Measurements from ENCODE around the gene TRIM65.

TRIM65 gene

DNA sequence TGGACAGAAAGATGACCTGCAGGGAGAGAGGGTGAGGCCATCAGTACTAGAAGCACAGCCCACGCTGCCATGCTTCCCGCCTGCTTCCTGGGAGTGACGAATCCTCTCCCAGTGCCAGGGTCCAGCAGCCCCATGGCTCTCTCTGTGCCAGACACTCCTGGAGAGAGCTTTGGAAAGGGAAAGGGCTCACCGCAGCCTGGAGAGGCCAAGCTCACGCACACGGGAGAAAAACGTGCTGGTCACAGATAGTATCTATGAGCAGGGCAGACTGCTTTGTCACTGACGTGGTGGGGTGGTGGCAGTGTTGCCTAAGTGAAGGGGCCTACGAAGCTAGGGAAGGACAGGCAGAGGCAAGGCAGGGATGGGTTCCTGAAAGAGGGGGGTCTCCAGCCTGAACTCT, 47.0 kb downstream of the TRIM65 start:
- DNase-seq: no peak

DNA sequence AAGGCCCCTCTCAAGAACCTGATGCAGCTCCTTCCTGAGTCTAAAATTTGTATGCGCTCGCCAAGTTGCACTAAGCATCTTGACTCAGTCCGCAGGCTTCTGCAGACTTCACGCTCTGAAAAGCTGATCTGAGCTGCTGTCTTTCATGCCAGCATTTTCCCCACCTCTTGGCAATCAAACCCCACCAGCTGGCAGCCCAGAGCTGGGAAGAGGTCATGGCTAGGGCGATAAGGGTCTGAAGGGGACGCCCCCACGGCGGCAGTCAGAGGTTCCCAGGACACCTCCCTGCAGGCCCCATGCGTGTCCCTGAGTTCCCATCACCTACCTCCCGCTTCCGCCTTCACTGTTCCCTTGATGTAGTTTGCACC, 47.5 kb downstream of the TRIM65 start:
- DNase-seq: no peak

DNA sequence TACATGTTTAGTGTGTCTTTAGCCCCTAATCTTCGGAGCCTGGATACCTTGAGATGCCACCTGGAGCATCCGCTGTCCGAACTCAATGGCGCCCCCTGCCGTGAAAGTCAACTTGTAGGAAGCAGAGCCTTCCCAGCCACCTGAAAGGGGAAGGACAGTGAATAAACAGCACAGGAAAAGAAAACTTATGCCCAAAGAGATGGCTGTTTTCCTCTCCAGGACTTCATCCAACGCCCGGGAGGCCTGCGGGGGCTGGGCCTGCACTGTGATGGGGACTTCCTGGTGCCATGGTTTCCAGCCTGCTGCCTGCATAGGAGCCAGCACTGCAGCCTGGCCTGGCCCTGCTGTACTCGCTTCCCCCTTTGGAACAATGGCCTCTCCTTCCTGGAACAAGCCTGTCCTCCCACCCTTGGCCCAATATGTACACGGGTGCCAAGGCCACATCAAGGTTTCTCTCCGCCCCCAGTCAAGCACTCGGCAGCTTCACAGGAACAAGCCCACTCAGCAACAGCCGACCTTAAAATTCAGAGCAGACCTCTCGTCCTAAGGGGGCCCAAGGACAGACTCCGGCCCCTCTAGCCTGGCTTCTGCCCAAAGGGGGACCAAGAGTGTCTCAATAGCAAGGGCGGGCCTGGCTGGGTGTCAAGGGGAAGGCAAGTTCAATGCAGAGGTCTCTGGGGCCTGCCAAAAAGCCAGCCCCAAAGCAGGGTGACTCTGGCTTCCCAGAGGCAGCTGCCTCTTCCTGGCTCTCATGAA, 48.0 kb downstream of the TRIM65 start:
- no peak for DNase-seq

DNA sequence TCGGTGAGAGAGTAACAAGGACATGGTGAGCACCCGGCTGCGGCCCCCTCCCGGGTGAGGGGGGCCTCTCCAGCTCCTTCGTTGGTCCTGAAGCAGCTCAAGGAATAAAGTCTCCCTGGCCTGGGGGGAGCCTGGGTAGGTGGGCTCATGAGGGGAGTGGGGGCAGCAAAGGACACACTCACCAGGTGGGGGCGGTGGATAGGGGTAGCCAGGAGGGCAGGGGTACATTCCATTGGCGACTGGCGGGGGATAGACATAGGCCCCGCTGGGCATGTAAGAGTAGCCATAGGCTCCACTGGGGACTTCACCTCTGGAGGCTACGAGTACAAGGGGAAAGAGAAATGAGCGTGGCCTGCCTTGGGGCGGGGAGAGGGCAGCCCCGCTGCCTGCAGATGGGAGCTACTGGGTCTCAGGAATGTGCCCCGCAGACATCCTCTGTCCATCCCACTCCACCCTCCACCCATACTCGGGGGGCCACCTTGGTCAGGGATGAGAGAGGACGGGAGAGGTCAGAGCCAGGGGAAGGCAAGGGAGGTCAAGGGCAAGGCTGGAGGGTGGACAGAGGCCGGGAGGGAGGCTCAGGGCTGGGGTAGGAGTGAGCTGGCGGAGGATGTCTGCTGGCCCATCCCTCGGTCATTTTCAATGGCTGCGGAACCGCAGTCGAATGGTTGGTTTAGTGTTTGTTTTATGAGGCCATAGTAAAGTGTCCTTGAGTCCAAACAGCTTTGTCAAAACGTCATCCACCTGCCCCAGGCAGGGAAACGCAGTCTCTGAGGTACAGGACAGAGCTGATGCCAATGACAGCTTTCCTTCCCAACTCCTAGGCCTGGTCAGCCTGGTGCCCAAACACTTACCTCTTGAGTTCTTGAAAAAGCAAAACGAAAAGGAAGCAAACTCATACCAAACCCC, 48.9 kb downstream of the TRIM65 start:
- DNase-seq: no peak

DNA sequence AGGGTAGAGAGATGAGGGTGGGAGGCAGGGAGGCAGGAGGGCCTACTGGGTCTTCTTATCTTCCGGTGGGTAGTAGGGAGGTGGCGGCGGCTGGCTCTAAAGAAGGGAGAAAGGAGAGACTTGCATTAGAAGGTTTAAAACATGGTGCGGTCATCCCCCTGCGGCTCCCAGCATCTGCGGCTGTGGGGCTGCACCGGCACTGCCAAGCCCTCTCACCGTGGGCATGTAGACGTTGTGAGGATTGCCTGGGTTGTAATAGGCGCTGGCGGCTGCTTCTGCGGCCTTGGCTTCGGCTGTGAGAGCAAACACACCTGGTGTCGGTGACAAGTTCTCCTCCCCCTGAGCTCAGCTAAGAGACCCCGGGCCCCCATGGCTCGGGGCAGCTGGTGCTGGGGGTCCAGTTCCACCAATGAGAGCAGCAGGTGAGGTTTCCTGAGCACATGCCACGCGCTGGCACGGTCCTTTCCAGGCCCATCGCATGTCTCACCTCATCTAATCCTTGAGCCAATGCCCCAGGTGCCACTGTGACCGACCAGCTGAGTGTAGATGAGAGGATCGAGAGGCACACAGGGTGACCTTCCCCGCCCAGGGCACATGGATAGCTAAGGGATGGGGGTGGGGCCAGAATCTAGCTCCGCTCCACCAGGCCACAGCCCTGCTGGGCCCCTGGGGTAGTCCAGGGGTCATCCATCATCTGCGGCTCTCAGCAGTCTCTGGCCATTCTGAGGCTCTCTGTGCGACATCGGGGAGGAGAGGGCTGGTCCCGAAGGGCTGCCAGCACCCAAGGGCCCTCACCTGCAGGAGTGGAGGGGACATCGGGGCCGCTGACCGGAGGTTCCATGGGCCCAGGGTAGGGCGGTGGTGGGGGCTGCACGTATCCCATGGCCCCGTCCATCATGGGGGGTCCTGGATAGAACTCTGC, 49.8 kb downstream of the TRIM65 start:
- no peak for DNase-seq

DNA sequence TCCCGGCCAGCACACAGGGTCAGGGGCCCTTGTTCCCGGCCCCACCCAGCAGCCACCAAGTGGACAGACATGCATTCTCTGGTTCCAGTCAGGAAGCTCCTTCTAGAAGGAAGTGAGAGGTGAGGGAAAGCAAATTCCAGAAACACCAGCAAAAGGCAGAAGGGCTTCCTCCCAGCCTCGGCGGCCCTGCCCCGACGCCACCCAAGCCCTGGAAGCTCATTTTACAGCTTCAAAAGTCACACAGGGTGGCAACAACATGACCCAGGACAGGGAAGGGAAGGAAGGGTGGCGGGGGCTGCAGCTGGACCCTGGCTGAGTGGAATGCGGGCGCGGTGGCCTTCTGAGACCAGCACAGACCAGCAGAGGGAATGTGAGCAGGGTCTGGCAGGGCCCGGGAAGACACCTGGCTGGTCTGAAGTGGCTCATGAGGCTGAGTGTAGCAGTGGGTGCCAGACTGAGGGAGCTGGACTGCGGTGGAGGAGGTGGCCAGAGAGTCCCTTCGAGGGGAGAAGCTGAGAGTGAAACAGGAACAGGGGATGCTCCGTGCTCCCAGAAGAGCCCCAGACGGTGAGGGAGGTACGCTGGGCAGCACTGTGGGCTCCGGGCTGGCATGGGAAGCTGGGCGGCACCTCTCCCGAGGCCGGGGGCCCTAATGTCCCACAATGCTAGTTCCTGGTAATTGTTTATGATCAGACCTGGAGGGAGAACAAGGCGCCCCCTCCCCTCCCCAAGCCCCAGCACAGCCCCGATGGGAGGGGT, 50.6 kb downstream of the TRIM65 start:
- DNase-seq: no peak

DNA sequence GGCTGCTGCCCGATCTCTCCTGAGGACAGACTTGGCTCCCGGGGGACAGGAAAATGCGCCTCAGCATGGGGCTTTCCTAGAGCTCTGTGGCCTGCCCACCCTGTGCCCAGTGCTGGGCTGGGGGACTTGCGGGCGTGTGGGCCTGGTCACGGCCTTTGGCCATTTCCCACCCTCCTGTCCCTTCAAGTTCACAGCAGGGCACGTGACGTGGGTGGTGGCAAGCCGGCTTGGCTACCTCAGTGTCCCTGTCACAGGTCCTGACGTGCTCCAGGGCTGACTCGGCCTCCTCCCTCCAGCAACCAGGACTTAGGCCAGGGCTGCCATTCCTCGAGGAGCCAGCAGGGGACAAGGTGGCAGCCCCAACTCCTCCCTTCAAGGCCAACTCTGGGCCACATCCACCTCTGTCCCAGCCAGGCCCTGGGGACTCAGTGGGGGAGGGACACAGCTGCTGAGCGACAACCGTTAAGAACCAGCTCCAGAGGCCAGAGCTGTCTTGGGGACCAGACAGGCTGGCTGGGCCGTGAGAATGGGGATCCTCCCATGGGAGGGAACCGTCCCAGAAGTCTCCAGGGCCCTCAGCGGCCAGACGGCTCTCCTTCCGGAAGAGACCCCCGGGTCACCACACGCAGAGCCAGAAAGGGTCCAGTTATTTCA, 51.6 kb downstream of the TRIM65 start:
- no peak for DNase-seq

DNA sequence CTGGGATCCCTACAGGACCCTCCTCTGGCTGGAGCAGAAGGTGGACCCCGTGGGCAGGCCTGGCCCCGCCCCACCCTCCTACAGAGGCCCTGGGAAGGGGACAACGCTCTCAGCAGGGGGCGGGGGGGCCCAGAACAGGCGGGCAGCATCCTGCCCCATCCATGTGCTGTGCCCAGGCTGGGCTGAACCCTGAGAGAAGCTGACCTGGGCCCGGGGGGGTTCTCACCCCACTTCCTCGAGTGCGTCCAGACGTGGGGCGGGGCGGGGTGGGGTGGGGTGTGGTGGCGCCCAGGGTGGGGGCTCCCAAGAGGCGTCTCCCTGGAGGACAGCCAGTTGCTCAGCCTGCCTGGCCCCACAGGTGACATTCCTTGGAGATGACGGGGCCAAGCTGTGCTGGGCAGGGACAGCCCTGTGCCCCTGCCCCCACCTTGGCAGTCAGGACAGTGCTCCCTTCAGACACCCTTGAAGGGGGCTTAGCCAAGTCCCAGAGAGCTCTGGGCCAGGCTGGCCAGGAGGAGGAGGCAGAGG, 52.2 kb downstream of the TRIM65 start:
- DNase-seq: no peak

DNA sequence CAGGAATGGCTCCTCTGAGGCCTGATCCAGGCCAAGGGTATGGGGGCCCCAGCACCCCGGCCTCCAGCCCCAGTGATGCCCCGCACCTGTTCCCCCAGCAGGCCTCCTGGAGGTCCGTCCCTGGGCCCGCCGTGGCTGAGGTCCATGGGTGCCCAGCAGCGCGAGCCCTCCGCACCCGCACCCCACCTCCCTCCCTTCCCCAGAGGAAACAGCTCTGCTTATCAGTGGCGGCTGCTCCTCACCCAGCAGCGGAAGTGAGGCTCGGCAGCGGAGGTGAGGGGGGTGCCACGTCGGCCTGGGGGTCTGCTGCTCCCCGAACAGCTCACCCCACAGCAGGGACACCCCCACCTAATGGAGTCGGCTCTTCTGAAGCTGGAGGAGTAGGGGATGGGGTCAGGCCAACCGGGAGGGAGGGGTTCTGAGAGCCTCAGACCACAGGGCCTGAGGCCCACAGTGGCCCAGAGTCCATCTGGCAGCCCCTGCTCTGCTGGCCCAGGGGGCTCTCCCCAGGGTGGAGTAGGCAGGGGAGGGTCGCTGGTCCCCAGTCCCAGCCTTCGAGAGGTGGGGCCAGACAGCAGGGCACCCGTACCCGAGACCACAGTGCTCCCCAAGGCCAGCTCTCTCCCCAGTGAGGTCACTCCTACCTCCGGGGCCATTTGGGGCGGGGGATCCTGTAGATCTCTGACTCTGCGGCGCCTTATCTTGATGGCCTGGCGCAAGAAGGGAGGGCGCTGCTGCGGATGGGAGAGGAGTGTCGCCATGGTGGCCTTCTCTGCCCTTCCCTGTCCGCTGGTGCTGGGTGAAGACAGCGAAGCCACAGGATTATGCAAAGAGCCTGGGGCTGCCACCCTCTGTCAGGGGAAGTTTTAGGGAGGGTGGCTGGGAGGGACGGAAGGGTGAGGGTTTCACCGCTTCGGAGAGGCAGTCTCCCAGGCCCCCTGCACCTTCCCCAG, 52.9 kb downstream of the TRIM65 start, which contains the start of gene UNC13D:
Gene UNC13D, minus strand, starts transcription at position 828 of the 953 bp plus-strand sequence. Its CDS starts 67 bp downstream, at position 761.
- DNase-seq: no peak

DNA sequence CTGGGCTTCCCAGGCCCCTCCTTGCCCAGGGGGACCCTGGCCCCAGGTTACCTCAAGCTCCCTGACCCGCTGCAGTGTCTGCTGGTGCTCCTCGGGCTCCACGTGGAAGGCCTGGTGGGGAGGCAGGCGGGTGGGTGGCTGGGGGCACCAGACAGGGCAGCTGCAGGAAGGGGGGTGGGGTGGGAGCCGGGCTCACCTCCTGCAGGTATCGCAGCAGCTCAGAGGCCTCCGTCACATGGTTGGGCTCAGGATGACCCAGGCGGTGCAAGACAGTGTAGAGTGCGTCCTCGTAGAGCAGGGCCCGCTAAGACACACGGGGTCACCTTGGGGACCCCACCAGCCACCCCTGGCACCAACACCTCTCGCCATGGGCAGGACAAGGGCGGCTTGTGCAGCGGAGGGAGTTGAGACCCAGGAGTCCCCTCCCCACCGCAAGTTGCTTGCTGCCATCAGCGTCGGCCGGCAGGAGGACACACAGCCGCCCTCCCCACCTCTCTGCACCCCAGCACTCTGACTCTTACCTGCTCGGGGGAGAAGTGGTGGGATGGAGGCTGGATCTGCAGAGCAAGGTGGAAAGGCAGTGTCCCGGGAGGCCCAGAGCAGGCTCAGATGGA, 53.7 kb downstream of the TRIM65 start:
- no peak for DNase-seq

DNA sequence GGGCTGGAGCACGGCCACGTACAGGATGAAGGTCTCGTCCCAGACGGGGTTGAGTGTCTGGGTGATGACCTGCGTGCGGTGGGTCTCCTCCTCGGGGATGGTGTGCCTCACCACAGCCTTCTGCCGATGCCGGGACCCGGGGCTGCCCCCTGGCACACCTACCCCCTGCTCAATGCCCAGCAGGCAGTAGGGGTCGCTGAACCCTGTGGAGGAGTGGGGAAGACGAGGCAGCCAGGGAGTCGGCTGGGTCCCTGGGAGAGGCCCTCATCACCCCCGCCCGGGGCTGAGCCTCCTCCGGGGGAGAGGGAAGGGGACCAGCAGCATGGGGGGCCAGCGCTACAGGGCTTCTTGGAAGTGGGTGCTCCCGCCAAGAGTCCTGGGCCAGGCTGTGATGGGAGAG, 54.3 kb downstream of the TRIM65 start:
- no peak for DNase-seq

DNA sequence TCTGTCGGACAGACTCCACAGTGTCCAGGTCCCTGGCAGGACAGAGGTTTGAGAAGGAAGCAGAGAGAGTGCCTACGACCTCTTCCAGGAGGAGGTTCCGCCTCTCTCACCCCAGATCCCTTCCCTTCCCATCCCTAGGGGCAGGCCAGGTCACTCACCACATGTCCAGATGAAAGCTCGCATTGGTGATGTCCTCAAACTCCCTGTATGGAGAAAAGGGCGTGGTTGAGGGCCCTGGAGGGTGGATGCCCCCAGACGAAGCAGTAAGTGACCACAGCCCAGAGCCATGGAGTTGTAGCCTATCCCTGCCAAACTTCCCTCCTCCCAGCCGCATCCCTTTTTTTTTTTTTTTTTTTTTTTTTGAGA, 56.0 kb downstream of the TRIM65 start:
- no peak for DNase-seq

DNA sequence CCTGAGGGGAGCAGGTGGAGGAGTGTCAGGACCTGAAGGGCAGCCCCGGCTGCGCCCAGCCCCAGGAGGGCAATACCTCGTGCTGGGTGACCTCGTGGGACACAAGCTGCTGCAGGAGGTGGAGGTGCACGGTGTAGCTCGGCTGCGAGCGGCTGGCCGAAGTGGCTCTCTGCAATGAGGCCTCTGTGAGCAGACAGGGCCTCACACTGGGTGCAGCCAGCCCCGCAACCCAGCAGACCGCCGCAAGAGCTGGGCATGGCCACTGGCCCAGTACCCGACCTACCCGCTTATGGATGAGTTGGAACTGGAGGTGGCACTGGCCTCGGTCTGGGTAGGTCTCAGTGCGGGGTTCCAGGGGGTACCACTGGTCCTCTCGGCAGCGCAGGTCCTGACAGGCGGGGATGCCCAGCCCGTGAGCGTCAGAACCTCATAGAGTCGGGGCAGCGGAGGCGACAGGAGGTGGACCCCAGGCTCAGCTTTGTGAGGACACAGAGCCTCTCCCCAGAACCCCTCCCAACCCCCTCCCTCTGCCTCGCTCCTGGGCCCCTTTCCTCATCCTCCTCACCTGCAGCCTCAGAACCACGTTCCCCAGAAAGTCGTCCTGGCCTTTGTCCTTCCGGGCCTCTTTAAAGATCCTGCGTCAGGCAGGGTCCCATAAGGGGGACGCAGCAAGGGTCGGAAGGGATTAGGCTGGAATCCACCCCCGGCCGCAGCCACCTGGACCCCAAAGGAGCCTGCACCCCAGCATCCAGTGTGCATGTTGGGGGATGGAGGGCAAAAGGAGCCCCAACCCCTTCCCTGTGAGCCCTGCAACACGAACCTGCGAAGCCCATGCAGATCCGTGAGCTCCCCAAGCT, 56.6 kb downstream of the TRIM65 start:
- no peak for DNase-seq
